ENCODE measurements around the gene MIER2.

DNA sequence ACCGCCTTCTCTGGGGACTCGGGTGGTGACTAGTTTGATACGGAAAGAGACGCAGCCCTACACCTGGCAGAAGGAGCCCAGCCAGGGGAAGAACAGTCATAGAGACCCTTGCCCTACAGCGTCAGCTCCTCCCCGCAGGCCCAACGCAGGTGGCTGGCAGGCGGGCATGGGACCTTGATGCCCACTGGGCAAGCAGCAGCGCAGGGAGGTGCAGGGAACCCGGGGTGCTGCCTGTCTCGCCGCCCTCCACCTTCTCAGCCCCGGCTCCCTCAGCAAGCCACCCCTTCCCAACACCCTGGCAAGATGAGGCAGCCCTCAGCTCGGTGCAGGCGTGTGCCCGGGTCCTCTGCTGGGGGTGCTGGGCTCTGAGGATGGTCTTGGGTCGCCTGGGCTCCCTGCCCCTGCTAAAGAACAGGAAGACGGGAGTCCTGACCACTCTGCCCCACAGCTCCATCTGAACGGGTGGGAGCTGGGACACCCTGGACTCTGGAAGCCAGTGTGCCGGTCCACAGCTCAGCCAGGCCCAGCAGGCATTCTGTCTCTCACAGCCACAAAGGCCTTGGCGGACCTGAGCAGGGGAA lies 9.0 kb downstream of the MIER2 start:
- TF ChIP-seq, protein P1, sequence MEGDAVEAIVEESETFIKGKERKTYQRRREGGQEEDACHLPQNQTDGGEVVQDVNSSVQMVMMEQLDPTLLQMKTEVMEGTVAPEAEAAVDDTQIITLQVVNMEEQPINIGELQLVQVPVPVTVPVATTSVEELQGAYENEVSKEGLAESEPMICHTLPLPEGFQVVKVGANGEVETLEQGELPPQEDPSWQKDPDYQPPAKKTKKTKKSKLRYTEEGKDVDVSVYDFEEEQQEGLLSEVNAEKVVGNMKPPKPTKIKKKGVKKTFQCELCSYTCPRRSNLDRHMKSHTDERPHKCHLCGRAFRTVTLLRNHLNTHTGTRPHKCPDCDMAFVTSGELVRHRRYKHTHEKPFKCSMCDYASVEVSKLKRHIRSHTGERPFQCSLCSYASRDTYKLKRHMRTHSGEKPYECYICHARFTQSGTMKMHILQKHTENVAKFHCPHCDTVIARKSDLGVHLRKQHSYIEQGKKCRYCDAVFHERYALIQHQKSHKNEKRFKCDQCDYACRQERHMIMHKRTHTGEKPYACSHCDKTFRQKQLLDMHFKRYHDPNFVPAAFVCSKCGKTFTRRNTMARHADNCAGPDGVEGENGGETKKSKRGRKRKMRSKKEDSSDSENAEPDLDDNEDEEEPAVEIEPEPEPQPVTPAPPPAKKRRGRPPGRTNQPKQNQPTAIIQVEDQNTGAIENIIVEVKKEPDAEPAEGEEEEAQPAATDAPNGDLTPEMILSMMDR (IDR thresholded peaks at IDR 0.05) = no peak
- TF ChIP-seq POLR2AphosphoS5 (IDR thresholded peaks at IDR 0.05; ENCODE audit: insufficient read depth in 1 of 2, low read depth in 1 of 2) = no peak

Data from vagina (tissue), 2 donors.